ENCODE results near the gene KRT6C. TPM values are rescaled to one million over a fixed set of nuclear protein-coding genes. Genes with fewer than 3 reads are reported as not detected.

The KRT6C gene
- total and polyA plus RNA-seq, 2 experiments from 2014 or later, result not detected

DNA sequence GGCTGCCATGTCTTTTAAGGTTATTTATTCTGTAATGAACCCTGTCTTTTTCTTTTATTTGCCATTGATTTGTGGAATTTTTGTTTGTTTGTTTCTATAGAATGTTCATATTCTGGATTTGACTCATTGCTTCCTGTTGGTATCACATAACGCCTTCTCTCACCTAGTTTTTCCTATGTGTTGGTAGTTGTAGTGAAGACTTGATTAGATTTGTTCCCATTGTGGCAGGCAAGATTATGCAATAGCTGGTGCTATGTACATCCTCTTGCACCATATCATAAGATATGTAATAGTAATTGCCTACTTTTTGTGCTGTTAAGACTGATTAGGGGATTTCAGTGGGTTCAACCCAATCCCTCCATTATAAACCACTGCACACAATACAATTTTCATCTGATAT is 17.8 kb downstream of the KRT6C start:
- H3K9me3 Mint-ChIP-seq, result no peaks in the 10 kb centered on the region; the same call in 2 of the 3 replicates
- H3K27me3 ChIP-seq (ENCODE audit: insufficient read depth), result no peaks in the 10 kb centered on the region
- no peaks in the 10 kb centered on the region for H3K9me2 ChIP-seq (ENCODE audit: insufficient read depth)
- no peak for ATAC-seq
- no peaks in the 10 kb centered on the region for H3K79me2 ChIP-seq (replicated peaks; ENCODE audit: insufficient read depth)
- TF ChIP-seq, protein P1, sequence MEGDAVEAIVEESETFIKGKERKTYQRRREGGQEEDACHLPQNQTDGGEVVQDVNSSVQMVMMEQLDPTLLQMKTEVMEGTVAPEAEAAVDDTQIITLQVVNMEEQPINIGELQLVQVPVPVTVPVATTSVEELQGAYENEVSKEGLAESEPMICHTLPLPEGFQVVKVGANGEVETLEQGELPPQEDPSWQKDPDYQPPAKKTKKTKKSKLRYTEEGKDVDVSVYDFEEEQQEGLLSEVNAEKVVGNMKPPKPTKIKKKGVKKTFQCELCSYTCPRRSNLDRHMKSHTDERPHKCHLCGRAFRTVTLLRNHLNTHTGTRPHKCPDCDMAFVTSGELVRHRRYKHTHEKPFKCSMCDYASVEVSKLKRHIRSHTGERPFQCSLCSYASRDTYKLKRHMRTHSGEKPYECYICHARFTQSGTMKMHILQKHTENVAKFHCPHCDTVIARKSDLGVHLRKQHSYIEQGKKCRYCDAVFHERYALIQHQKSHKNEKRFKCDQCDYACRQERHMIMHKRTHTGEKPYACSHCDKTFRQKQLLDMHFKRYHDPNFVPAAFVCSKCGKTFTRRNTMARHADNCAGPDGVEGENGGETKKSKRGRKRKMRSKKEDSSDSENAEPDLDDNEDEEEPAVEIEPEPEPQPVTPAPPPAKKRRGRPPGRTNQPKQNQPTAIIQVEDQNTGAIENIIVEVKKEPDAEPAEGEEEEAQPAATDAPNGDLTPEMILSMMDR (conservative IDR thresholded peaks at IDR 0.05; ENCODE audit: low read depth in 2 of 2), result no peak
- TF ChIP-seq CREB1 (CRISPR knock-in tag; IDR thresholded peaks at IDR 0.05; ENCODE audit: low read depth) (no peak), EZH2phosphoT487 (IDR thresholded peaks at IDR 0.05; ENCODE audit: unreplicated experiment) (no peak)
- H3K27ac Mint-ChIP-seq, result no peak overlapping the region
- no peak overlapping the region for H3K4me2 ChIP-seq
- no peaks in the 10 kb centered on the region for H4K20me1 ChIP-seq (replicated peaks; ENCODE audit: insufficient read depth)
- no peaks in the 10 kb centered on the region for H3K36me3 Mint-ChIP-seq (ENCODE audit: low read depth)
- H2AFZ ChIP-seq, result no peak overlapping the region
- no peaks in the 10 kb centered on the region for H3K36me3 ChIP-seq (ENCODE audit: insufficient read depth)
- H3K4me3 ChIP-seq, result no peak overlapping the region
- H3K4me1 Mint-ChIP-seq, result peaks cover 13% of the 10 kb centered on the region
- DNase-seq (ENCODE audit: low spot score), result no peak
- H3K27me3 Mint-ChIP-seq (ENCODE audit: insufficient read depth, low read depth, poor library complexity), result peaks cover 3% of the 10 kb centered on the region
- H3K27ac ChIP-seq (ENCODE audit: low read depth), result no peak overlapping the region
- H3K4me3 Mint-ChIP-seq, result no peak overlapping the region
- H3F3A ChIP-seq (replicated peaks; ENCODE audit: low read depth), result no peaks in the 10 kb centered on the region
- H3K4me1 ChIP-seq (ENCODE audit: insufficient read depth), result no peaks in the 10 kb centered on the region

DNA sequence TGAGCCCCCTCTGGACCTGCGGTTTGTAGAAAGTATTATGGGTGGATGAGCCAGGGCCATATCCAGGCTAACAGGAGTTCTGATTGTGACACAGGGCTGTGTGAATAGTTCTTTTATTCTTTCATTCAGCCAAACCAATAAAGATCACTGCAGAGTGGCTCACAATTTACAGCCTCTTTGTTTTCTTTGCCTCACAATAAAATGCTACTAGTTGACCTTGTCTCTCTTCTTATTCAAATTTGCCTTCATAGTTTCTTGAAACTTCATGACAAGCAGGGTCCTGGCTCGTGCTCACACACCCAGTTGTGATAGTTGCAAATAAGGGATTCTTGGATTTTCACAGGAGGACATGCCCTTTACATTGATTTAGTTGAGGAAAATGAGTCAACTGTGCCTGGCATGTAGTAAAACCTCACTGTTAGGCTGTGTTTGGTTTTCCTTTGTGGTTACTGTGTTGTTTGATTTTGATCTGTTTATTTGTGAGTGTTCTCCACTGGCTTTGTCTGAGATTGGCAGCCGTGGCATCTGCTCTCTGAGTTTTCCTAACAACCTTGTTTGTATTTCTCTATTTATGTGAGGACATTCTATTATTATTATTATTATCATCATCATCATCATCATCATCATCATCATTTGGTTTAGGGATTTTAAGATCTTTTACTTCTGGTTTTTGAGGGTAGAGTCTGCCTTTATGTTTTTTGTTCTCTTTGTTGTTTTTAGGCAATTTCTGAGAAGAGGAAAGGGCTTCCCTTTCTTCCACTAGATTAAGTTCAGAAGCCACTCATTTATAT is 19.0 kb downstream of the KRT6C start:
- Histone ChIP-seq H3K27ac (ENCODE audit: low read depth) (no peak overlapping the region), H4K20me1 (replicated peaks; ENCODE audit: insufficient read depth) (no peaks in the 10 kb centered on the region), H3K27me3 (ENCODE audit: insufficient read depth) (no peaks in the 10 kb centered on the region), H2AFZ (no peak overlapping the region), H3K4me3 (no peak overlapping the region), H3F3A (replicated peaks; ENCODE audit: low read depth) (no peaks in the 10 kb centered on the region), H3K79me2 (replicated peaks; ENCODE audit: insufficient read depth) (no peaks in the 10 kb centered on the region), H3K4me1 (ENCODE audit: insufficient read depth) (no peaks in the 10 kb centered on the region), H3K36me3 (ENCODE audit: insufficient read depth) (no peaks in the 10 kb centered on the region), H3K9me2 (ENCODE audit: insufficient read depth) (no peaks in the 10 kb centered on the region), H3K4me2 (0 out of 2 replicates have a peak overlapping the region, but pooled peaks have one; percentile 15)
- Mint-ChIP-seq H3K9me3 (no peaks in the 10 kb centered on the region; the same call in 1 of the 3 replicates), H3K36me3 (ENCODE audit: low read depth) (no peaks in the 10 kb centered on the region), H3K27me3 (ENCODE audit: insufficient read depth, low read depth, poor library complexity) (peaks cover 3% of the 10 kb centered on the region), H3K27ac (no peak overlapping the region), H3K4me1 (peaks cover 13% of the 10 kb centered on the region), H3K4me3 (no peak overlapping the region)
- ATAC-seq, result peak; percentile 82
- DNase-seq (ENCODE audit: low spot score), result peak; percentile 41
- TF ChIP-seq EZH2 (IDR thresholded peaks at IDR 0.05; ENCODE audit: low read depth, unreplicated experiment), result no peak
- TF ChIP-seq ZNF114 (CRISPR knock-in tag; IDR thresholded peaks at IDR 0.05), result no peak
- TF ChIP-seq, protein P1 (conservative IDR thresholded peaks at IDR 0.05; ENCODE audit: low read depth in 2 of 2), result no peak
- TF ChIP-seq, protein P2, sequence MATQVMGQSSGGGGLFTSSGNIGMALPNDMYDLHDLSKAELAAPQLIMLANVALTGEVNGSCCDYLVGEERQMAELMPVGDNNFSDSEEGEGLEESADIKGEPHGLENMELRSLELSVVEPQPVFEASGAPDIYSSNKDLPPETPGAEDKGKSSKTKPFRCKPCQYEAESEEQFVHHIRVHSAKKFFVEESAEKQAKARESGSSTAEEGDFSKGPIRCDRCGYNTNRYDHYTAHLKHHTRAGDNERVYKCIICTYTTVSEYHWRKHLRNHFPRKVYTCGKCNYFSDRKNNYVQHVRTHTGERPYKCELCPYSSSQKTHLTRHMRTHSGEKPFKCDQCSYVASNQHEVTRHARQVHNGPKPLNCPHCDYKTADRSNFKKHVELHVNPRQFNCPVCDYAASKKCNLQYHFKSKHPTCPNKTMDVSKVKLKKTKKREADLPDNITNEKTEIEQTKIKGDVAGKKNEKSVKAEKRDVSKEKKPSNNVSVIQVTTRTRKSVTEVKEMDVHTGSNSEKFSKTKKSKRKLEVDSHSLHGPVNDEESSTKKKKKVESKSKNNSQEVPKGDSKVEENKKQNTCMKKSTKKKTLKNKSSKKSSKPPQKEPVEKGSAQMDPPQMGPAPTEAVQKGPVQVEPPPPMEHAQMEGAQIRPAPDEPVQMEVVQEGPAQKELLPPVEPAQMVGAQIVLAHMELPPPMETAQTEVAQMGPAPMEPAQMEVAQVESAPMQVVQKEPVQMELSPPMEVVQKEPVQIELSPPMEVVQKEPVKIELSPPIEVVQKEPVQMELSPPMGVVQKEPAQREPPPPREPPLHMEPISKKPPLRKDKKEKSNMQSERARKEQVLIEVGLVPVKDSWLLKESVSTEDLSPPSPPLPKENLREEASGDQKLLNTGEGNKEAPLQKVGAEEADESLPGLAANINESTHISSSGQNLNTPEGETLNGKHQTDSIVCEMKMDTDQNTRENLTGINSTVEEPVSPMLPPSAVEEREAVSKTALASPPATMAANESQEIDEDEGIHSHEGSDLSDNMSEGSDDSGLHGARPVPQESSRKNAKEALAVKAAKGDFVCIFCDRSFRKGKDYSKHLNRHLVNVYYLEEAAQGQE (IDR thresholded peaks at IDR 0.05; ENCODE audit: unreplicated experiment), result no peak
- no peak for TF ChIP-seq STAT1 (IDR thresholded peaks at IDR 0.05; ENCODE audit: unreplicated experiment)
- TF ChIP-seq POLR2AphosphoS5 (IDR thresholded peaks at IDR 0.05; ENCODE audit: low read depth), result no peak
- TF ChIP-seq, protein P3, sequence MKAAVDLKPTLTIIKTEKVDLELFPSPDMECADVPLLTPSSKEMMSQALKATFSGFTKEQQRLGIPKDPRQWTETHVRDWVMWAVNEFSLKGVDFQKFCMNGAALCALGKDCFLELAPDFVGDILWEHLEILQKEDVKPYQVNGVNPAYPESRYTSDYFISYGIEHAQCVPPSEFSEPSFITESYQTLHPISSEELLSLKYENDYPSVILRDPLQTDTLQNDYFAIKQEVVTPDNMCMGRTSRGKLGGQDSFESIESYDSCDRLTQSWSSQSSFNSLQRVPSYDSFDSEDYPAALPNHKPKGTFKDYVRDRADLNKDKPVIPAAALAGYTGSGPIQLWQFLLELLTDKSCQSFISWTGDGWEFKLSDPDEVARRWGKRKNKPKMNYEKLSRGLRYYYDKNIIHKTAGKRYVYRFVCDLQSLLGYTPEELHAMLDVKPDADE (IDR thresholded peaks at IDR 0.05), result no peak

Measured in GM23338 (cell line).